SK-N-SH treated with all-trans-retinoic acid at 6 μM for 48 hours (cell line): Measurements from ENCODE around the gene PTPRT.

Experiments
- ATAC-seq: fragments of 200-7000 bp; cut with Tn5 transposase; 3 replicates; pipeline ENCODE4 v1.9.1; 2020; ENCODE audit warnings: mild to moderate bottlenecking, moderate library complexity
- ARNTL ChIP-seq: fragments of 450-650 bp; formaldehyde crosslinking; IDR thresholded peaks from 2 replicates; pipeline ENCODE4 v1.5.0; 2020; ENCODE audit warnings: low read depth, mild to moderate bottlenecking, moderate library complexity, borderline replicate concordance
- BACH2 ChIP-seq: fragments of 250-450 bp; sonication (Bioruptor Pico); IDR thresholded peaks from 2 replicates; pipeline ENCODE4 v1.9.0; 2021; ENCODE audit warnings: mild to moderate bottlenecking, borderline replicate concordance
- ESRRG ChIP-seq: fragments of 250-450 bp; sonication (Bioruptor Pico); IDR thresholded peaks from 2 replicates; pipeline ENCODE4 v1.6.1; 2021; ENCODE audit warnings: mild to moderate bottlenecking
- ISL1 ChIP-seq: fragments of 250-450 bp; sonication (Bioruptor Pico); IDR thresholded peaks from 2 replicates; pipeline ENCODE4 v2.1.2; 2022; ENCODE audit warnings: mild to moderate bottlenecking, moderate library complexity
- OSR1 ChIP-seq: fragments of 250-450 bp; sonication (Bioruptor Pico); IDR thresholded peaks from 2 replicates; pipeline ENCODE4 v1.8.0; 2022; ENCODE audit warnings: moderate library complexity, mild to moderate bottlenecking, inconsistent platforms
- PPARA ChIP-seq: fragments of 250-450 bp; sonication (Bioruptor Pico); IDR thresholded peaks from 2 replicates; pipeline ENCODE4 v1.5.0; 2020; ENCODE audit warnings: mild to moderate bottlenecking, borderline replicate concordance
- RARB ChIP-seq: fragments of 250-450 bp; sonication (Bioruptor Pico); IDR thresholded peaks from 2 replicates; pipeline ENCODE4 v1.8.0; 2021; ENCODE audit warnings: mild to moderate bottlenecking, moderate library complexity
- SNAI2 ChIP-seq: fragments of 250-450 bp; sonication (Bioruptor Pico); IDR thresholded peaks from 2 replicates; pipeline ENCODE4 v1.5.0; 2020; ENCODE audit warnings: mild to moderate bottlenecking, moderate library complexity
- TOX ChIP-seq: fragments of 250-450 bp; sonication (Bioruptor Pico); IDR thresholded peaks from 2 replicates; pipeline ENCODE4 v1.8.0; 2021; ENCODE audit warnings: mild to moderate bottlenecking, moderate library complexity, borderline replicate concordance
- ZC3H10 ChIP-seq: fragments of 250-450 bp; sonication (Bioruptor Pico); IDR thresholded peaks from 2 replicates; pipeline ENCODE4 v1.5.1; 2021; ENCODE audit warnings: mild to moderate bottlenecking, moderate library complexity
- ZFP3 ChIP-seq: fragments of 250-450 bp; sonication (Bioruptor Pico); IDR thresholded peaks from 2 replicates; pipeline ENCODE4 v1.5.0; 2020; ENCODE audit warnings: mild to moderate bottlenecking, moderate library complexity
- ZFP30 ChIP-seq: fragments of 450-650 bp; formaldehyde crosslinking; IDR thresholded peaks from 2 replicates; pipeline ENCODE4 v1.5.0; 2022; ENCODE audit warnings: mild to moderate bottlenecking, moderate library complexity
- ZNF565 ChIP-seq: fragments of 450-650 bp; formaldehyde crosslinking; conservative IDR thresholded peaks from 2 replicates; pipeline ENCODE4 v1.5.0; 2020; ENCODE audit warnings: low read depth, mild to moderate bottlenecking, moderate library complexity
- ZNF70 ChIP-seq: fragments of 450-650 bp; formaldehyde crosslinking; IDR thresholded peaks from 2 replicates; pipeline ENCODE4 v1.5.0; 2020; ENCODE audit warnings: mild to moderate bottlenecking, moderate library complexity
- TF ChIP-seq, protein P1 (sequence below): fragments of 250-450 bp; sonication (Bioruptor Pico); IDR thresholded peaks from 2 replicates; pipeline ENCODE4 v1.8.0; 2020; ENCODE audit warnings: mild to moderate bottlenecking, moderate library complexity, borderline replicate concordance
- TF ChIP-seq, protein P2 (sequence below): fragments of 250-450 bp; sonication (Bioruptor Pico); IDR thresholded peaks from 2 replicates; pipeline ENCODE4 v1.8.0; 2021; ENCODE audit warnings: low read depth, mild to moderate bottlenecking, moderate library complexity, borderline replicate concordance
- TF ChIP-seq, protein P3 (sequence below): fragments of 250-450 bp; sonication (Bioruptor Pico); IDR thresholded peaks from 2 replicates; pipeline ENCODE4 v1.5.0; 2020; ENCODE audit warnings: mild to moderate bottlenecking, moderate library complexity
- TF ChIP-seq, protein P4 (sequence below): fragments of 250-450 bp; sonication (Bioruptor Pico); IDR thresholded peaks from 2 replicates; pipeline ENCODE4 v1.5.1; 2020; ENCODE audit warnings: low read depth, mild to moderate bottlenecking, moderate library complexity

The PTPRT gene

DNA sequence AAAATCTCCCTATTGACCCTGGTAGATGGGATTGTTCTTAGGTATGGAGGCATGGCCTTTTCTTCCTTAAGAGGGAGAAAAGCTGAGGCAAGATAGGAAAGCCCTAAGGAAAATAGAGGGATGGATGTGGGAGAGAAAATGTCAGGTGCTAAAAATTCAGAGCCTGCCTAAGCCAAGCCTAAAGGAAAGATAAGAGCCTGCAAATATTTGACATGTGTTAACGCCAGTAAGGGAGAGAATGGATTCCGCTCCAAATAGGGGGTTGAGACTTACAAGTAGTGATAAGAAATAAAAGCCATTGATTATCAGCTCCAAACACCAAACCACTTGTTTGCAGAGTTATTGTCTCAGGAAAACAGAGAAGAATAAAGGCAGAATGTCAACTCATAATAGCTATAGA, 533.6 kb downstream of the PTPRT start (continued):
- TF ChIP-seq, protein P1, sequence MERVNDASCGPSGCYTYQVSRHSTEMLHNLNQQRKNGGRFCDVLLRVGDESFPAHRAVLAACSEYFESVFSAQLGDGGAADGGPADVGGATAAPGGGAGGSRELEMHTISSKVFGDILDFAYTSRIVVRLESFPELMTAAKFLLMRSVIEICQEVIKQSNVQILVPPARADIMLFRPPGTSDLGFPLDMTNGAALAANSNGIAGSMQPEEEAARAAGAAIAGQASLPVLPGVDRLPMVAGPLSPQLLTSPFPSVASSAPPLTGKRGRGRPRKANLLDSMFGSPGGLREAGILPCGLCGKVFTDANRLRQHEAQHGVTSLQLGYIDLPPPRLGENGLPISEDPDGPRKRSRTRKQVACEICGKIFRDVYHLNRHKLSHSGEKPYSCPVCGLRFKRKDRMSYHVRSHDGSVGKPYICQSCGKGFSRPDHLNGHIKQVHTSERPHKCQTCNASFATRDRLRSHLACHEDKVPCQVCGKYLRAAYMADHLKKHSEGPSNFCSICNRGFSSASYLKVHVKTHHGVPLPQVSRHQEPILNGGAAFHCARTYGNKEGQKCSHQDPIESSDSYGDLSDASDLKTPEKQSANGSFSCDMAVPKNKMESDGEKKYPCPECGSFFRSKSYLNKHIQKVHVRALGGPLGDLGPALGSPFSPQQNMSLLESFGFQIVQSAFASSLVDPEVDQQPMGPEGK (CRISPR knock-in tag) = no peak
- TF ChIP-seq ZFP30 (CRISPR knock-in tag) = no peak
- no peak for TF ChIP-seq OSR1
- no peak for TF ChIP-seq TOX (CRISPR knock-in tag)
- TF ChIP-seq ZFP3 = no peak
- TF ChIP-seq, protein P2, sequence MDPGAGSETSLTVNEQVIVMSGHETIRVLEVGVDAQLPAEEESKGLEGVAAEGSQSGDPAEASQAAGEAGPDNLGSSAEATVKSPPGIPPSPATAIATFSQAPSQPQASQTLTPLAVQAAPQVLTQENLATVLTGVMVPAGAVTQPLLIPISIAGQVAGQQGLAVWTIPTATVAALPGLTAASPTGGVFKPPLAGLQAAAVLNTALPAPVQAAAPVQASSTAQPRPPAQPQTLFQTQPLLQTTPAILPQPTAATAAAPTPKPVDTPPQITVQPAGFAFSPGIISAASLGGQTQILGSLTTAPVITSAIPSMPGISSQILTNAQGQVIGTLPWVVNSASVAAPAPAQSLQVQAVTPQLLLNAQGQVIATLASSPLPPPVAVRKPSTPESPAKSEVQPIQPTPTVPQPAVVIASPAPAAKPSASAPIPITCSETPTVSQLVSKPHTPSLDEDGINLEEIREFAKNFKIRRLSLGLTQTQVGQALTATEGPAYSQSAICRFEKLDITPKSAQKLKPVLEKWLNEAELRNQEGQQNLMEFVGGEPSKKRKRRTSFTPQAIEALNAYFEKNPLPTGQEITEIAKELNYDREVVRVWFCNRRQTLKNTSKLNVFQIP (CRISPR knock-in tag) = no peak

DNA sequence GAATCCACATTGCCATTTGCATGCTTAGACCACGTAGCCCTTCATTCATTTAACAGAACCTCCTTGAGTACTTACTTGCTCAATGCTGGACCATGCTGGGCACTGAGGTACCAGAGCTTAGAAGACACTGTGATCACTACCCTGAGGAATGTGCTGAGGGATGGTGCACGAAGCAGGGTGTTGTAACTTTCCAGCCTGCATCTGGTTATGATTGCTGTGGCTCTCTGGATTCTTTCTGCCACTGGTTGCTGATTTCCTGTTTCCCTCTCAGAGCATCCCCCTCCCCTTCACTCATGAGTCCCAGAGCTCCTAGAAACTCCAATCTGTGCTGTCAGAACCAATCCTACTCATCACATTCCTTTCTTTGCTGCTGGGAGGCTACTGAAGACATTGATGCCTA, 537.4 kb downstream of the PTPRT start:
- TF ChIP-seq ZFP30 (CRISPR knock-in tag) = no peak
- ATAC-seq = no peak

DNA sequence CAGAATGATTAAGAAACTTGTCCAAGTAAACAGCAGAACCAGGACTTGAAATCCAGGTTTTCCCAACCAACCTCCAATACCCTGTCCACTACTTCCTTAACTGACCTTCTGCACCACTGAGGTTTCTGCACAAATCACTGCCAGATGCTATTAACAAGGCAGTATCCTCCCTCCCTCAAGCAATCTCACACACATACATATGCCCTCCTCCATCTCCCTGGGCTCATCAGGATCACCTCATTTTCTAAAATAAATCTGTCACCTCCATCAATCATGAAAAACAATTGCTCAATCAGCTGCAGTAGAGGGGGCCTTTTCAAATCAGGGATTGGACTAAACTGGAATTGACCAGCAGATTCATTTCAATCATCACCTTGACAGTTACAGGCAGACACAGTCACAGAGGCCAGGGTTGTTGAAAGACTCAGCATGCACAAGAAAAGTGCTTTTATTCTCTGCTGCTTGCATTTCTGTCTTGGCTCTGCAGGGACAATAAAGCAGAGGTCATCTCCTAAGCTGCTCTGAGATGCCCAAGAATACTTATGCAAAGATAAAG, 539.4 kb downstream of the PTPRT start:
- no peak for ATAC-seq
- no peak for TF ChIP-seq ZC3H10 (CRISPR knock-in tag)
- no peak for TF ChIP-seq ZFP30 (CRISPR knock-in tag)
- no peak for TF ChIP-seq ZNF565 (CRISPR knock-in tag)
- no peak for TF ChIP-seq ESRRG (CRISPR knock-in tag)
- no peak for TF ChIP-seq BACH2 (CRISPR knock-in tag)
- TF ChIP-seq ISL1 (CRISPR knock-in tag) = no peak
- TF ChIP-seq TOX (CRISPR knock-in tag) = no peak
- TF ChIP-seq, protein P1 (CRISPR knock-in tag) = no peak
- TF ChIP-seq, protein P3, sequence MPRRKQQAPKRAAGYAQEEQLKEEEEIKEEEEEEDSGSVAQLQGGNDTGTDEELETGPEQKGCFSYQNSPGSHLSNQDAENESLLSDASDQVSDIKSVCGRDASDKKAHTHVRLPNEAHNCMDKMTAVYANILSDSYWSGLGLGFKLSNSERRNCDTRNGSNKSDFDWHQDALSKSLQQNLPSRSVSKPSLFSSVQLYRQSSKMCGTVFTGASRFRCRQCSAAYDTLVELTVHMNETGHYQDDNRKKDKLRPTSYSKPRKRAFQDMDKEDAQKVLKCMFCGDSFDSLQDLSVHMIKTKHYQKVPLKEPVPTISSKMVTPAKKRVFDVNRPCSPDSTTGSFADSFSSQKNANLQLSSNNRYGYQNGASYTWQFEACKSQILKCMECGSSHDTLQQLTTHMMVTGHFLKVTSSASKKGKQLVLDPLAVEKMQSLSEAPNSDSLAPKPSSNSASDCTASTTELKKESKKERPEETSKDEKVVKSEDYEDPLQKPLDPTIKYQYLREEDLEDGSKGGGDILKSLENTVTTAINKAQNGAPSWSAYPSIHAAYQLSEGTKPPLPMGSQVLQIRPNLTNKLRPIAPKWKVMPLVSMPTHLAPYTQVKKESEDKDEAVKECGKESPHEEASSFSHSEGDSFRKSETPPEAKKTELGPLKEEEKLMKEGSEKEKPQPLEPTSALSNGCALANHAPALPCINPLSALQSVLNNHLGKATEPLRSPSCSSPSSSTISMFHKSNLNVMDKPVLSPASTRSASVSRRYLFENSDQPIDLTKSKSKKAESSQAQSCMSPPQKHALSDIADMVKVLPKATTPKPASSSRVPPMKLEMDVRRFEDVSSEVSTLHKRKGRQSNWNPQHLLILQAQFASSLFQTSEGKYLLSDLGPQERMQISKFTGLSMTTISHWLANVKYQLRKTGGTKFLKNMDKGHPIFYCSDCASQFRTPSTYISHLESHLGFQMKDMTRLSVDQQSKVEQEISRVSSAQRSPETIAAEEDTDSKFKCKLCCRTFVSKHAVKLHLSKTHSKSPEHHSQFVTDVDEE (CRISPR knock-in tag) = no peak
- TF ChIP-seq ARNTL (CRISPR knock-in tag) = no peak
- no peak for TF ChIP-seq ZNF70 (CRISPR knock-in tag)
- TF ChIP-seq PPARA (CRISPR knock-in tag) = no peak
- no peak for TF ChIP-seq OSR1
- no peak for TF ChIP-seq SNAI2 (CRISPR knock-in tag)
- no peak for TF ChIP-seq RARB (CRISPR knock-in tag)
- TF ChIP-seq, protein P4, sequence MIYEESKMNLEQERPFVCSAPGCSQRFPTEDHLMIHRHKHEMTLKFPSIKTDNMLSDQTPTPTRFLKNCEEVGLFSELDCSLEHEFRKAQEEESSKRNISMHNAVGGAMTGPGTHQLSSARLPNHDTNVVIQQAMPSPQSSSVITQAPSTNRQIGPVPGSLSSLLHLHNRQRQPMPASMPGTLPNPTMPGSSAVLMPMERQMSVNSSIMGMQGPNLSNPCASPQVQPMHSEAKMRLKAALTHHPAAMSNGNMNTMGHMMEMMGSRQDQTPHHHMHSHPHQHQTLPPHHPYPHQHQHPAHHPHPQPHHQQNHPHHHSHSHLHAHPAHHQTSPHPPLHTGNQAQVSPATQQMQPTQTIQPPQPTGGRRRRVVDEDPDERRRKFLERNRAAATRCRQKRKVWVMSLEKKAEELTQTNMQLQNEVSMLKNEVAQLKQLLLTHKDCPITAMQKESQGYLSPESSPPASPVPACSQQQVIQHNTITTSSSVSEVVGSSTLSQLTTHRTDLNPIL = no peak
- TF ChIP-seq, protein P2 (CRISPR knock-in tag) = no peak
- TF ChIP-seq ZFP3 = no peak
